NCI-H2171 (cell line): ENCODE data around the gene CDH16.
A peak's percentile ranks its signal among the peaks of the same experiment; 100 is the strongest.

Source experiments
- DNase-seq: peaks from one replicate; lab custom pipeline; 2025; lab: John Stamatoyannopoulos, UW

The CDH16 gene

DNA sequence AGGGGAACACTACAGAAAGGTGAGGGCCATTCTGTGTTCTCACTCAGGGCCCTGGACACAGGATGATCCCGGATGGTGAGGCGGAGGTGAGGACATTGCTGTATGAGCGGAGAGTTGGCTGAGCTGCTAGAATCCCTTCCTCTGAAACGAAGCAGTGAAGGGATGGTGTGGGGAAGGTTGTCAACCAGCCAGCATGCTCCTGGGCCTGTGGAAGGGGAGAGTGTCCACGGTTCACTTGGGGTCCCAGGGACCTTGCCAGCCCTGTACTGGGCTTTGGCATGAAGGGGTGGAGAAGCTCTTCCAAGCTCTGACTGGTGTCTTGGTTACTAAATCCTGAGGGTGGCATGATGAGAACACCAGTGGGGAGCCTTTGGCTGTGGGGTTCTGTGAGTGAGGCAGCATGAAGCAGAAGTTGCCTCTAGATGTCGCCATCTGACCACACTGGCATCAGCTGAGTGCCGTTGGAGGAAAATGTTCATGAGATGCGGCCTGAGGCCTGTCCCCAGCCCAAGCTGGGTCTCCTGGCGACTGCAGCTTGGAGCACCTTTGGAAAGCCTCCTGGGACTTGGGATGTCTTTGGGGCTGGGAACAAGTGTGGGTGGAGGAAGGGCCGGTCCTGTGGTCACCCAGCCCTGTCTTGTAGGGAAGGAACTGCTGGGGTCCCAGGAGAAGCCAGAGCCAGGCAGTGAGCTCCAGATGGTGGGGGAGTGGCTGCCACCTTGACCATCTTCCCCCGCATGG lies 23.6 kb downstream of the CDH16 start:
- DNase-seq, result peak; percentile 59

DNA sequence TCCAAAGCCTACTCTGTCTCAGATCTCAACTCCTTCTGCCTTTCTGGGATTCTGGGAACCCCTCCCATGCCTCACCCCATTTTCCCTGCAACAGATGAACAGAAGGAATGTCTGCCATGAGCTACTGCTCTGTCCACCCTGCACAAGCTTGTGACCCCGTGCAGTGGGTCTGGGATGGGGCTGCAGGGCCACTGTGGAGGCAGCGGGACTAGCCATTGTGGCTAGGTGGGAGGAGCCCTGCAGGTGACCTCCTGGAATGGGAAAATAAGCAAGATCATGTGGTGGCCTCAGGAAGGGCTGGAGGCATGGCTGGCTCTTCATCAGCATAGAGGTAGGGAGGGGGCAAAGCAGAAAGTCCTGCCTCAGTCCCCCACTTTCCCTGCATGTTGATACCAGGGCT lies 24.6 kb downstream of the CDH16 start:
- no peak for DNase-seq

DNA sequence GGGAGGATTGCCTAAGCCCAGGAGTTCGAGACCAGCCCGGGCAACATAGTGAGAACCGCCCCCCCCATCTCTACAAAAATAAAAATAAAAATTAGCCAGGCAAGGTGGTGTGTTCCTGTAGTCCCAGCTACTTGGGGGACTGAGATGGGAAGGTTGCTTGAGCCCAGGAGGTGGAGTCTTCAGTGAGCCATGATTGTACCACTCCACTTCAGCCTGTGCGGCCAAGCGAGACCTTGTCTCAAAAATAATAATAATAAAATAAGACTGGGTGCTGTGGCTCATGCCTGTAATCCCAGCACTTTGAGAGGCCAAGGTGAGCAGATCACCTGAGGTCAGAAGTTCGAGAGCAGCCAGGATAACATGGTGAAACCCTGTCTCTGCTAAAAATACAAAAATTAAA lies 26.9 kb downstream of the CDH16 start:
- no peak for DNase-seq

DNA sequence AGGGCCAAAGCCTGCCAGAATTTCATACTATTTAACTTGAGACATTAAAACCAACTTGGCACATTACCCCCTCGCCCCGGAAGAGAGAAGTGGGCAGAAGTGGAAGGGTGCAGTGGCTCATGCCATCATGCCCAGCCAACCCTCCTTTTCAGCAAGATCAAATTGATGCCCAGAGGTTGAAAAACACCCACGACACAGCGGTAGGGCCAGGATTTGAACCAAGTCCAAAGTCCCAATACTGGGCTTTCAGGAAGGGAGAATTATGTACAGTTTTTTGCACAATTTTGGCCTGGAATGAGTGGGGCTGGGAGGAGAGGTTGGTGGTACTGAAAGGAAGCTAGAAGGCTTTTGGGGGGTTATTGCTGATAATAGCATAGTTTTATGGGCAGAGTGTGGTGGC lies 27.3 kb downstream of the CDH16 start:
- DNase-seq, result no peak

DNA sequence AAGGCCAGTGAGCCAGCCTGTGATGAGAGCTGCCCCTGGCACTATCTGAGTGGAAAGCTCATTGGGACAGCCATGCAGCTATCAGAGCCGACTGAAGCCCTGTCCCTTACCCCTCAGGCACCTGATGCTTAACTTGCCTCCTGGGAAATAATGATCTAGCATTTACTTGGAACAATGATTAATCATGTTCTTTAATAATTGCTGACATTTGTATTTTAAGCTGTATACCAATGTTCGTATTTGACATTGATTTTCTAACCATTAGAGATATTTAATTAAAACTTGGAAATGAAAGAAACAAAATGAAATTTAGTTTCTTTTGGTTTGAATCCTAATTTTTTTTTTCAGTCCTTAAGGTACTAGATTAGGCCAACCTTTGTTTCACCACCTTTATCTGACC lies 27.9 kb downstream of the CDH16 start:
- no peak for DNase-seq

DNA sequence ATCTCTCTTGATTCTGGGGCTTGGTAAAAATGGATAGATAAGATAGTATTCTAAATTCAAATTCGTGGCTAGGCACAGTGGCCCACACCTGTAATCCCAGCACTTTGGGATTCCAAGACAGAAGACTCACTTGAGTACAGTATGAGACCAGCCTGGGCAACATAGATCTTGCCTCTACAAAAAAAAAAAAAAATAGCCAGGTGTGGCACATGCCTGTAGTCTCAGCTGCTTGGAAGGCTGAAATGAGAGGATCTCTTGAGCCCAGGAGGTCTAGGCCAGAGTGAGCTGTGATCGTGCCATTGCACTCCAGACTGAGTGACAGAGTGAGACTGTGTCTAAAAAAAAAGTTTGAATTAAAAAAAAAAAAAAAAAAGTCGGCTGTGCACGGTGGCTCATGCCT lies 29.1 kb downstream of the CDH16 start:
- no peak for DNase-seq

DNA sequence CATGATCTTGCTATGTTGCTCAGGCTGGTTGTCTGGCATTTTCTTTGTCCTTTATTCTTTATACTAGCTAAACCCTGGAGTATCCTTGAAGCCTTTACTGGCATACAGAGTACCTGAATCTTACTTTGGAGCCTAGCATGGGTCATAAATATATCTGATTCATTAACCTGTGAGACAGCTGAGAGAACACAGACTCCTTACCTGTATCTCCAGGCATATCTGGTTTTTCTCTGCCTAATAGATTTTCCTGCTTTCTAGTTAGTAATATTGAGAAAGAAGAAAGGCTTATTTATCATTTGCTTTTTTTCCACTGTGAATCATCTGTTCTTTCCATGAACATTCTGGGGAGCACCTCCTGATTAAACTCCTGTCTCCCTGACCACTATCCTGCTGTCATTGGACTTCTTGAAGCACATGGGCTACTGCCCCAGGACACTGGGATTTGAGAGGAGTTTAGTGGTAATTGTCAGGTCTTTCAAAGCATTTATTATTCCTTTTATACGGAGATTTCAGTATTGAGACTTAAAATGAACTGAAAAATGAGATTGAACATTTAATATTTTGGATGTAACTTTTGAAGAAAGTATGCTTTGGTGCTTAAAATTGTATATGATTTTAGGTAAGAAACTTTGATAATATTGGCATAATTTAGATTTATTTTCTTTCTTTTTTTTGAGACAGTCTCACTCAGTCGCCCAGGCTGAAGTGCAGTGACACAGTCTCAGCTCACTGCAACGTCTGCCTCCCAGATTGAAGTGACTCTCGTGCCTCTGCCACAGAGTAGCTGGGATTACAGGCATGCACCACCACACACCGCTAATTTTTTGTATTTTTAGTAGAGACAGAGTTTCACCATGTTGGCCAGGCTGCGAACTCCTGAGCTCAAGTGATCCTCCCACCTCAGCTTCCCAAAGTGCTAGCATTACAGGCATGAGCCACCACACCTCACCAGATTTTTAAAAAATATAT lies 29.8 kb downstream of the CDH16 start:
- no peak for DNase-seq

DNA sequence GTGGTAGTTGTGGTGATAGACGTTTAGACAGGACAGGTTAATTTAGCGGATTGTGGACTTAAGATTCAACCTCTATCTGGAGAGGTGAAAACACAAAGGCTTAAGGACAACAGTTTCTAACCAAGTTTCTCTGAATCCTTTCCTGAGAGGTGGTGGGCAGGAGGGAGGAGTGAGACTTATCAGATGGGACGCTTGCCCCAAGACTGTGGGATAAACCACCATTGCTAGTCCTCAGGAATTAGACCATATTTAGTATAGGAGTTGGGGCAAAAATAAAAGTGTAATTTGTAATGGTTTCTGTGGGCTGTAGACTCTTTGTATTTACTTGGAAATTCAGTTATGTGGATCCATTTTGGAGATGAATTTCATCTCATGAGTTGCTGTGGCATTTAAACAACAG lies 31.8 kb downstream of the CDH16 start:
- no peak for DNase-seq

DNA sequence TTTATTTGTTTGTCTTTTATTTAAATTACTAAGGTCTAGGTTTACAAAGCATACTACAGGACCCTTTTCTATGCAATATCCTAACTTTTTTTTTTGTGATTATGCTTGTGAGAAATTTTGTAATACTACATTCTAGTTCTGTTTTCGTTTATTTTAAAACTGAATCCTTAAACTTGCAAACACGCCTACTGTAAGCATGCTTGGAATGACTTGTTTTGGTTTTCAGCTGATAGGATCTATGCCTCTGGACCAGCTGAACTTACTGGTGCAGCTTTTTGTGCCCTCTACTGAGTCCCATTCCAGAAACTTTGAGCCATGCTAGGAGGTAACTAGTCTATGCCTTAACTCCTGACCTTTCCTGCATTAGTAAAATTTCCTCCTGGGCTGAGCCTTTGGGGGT lies 32.4 kb downstream of the CDH16 start:
- DNase-seq, result no peak

DNA sequence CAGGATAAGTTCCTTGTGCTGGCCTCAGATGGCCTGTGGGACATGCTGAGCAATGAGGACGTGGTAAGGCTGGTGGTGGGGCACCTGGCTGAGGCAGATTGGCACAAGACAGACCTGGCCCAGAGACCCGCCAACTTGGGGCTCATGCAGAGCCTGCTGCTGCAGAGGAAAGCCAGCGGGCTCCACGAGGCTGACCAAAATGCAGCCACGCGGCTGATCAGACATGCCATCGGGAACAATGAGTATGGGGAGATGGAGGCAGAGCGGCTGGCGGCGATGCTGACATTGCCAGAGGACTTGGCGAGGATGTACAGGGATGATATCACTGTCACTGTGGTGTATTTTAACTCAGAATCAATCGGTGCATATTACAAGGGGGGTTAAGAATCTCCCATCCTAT lies 33.2 kb downstream of the CDH16 start:
- no peak for DNase-seq

DNA sequence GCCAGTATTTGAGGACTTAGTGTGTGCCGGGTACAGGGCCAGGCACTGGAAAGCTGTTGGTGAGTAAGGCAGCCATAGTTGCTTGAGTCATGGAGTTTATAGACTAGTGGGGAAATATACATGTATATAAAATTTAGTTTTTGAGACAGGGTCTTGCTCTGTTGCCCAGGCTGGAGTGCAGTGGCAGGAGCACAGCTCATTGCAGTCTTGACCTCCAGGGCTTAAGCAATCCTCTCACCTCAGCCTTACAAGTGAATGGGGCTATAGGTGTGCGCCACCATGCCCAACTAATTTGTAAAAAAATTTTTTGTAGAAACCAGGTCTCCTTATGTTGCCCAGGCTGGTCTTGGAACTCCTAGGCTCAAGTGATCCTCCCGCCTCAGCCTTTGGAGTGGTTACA lies 36.0 kb downstream of the CDH16 start:
- no peak for DNase-seq

DNA sequence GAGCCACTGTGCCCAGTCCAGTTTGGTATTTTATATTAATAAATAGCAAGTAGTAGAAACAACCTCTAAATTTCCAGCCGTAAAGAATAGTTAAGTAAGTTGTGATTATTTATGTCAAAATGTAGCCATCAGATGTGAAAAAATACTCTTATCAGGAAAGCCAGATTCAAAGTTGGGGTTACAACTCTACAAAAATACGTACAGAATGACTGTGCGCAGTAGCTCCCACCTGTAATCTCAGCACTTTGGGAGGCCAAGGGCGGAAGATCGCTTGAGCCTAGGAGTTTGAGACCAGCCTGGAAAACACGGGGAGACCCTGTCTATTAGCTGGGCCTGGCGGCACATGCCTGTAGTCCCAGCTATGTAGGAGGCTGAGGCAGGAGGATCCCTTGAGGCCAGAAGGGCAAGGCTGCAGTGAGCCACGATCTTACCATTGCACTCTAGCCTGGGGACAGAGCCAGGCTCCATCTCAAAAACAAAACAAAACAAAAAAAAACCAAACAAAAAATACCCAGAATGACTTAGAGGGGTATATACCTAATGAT lies 36.6 kb downstream of the CDH16 start:
- DNase-seq, result no peak

DNA sequence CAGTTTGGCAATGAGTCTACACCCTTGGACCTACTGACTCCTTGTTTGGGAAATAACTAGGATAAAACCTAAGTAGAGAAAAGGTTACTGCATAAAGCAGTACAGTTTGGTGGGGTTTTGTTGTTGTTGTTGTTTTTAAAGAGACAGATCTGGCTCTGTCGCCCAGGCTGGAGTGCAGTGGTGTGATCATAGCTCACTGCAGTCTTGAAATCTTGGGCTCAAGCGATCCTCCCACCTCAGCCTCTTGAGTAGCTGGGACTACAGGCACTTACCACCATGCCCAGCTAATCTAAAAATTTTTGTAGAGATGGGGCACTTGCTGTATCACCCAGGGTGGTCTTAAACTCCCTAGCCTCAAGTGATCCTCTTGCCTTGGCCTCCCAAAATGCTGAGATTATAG lies 37.1 kb downstream of the CDH16 start:
- no peak for DNase-seq

DNA sequence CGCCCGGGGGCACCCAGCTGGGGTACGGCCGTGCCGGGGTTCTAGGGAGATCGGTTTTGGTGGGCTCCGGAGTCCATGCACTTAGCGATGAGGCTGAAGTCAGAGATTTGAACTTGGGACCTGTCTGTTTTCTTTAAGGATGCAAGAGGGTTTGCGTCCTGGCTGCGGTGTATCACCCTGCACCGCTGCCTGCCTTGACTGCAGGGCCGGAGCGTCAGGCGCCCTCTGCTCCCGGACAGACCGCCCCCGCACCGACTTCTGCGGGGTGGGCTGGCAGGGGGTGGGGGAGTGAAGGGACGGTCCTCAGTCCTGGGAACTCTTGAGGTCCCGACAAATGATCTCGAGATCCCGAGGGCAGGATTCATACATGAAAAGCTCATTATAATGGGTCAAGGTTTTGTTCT lies 37.7 kb downstream of the CDH16 start:
- no peak for DNase-seq

DNA sequence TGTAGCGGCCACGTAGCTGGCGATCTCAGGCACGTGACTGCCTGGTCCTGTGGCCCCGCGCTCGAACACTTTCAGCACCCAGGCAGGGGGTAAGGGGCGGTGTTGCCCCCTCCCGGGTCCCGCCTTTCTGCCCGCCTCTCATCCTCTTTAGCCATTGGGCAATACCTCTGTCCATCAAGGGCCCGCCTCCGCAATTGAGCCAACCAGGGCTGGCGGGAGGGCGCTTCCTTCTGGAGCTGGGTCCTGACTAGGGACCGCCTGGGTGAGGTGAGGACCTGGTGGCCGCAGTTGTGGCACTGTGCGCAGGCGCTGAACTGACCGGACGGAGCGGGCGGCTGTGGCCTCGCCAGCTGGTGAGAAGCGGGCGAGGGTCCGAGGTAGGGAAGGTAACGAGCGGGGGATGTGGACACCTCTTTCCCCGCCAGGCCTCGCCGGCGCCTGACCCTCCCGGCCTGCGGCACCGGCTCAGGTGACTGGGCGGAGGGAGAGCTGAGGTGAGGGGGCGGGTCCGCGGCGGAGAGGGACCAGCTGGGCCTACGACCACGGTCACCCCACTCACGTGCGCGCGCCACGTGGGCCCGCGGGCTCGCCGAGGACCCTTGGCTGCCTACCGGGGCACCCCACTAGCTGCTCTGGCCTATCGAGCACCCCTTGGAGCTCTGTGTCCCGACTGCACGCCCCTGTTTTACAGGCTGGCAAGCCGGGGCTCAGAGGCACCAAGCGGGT lies 38.2 kb downstream of the CDH16 start, which contains the start of gene PDP2:
Gene PDP2, plus strand, starts transcription at position 228 of the 726 bp plus-strand sequence. CDS start 3,770 bp downstream, outside the sequence.
- peak; percentile 92 for DNase-seq

DNA sequence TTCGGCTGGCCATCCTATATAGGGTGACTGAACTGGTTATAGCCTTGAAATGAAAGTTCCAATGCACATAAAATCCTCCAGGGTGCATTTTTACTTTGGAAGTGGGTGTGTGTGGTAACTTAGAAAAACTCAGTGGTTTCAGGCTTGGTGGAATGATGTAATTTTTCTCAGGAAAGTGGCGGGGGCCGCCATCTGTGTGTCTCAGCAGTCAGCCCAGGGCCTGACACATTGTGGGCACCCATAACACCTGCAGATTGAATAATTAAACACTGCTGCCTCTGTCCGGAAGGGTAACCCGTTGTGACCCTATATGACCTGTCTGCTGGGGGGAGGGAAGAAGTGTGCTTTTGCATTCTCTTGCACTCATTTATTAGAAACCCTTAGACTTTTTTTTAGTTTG lies 40.6 kb downstream of the CDH16 start:
- no peak for DNase-seq

DNA sequence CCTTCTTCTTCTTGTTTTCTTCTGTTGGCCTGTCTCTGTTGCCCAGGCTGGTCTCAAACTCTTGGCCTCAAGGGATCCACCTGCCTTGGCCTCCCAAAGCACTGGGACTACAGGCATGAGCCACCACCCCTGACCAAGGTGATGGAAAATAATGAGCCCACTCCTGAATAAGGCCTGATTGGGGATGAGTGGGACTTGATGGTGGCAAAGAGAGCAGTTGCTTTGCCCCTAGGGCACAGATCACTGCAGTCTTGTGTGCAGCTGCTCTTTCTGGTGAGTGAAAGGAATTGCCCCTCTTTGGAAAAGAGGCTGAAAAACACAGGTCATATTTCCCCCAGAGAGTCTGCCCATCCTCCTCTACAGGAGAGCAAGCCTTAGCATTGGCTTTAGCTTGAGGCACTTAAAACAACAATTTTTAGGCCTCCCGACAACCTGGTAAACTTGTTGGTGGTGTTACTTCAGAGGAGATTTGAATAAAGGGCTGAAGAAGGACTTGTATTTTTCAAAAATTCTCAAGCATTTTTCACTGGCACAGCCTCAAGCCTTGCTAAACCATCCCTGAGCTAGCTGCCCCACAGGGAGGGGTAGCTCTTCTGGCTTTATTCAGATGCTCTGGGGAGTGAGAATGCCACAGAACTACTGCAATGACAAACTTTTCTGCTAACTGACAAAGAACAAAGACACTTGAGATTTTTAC lies 44.5 kb downstream of the CDH16 start:
- DNase-seq, result no peak

DNA sequence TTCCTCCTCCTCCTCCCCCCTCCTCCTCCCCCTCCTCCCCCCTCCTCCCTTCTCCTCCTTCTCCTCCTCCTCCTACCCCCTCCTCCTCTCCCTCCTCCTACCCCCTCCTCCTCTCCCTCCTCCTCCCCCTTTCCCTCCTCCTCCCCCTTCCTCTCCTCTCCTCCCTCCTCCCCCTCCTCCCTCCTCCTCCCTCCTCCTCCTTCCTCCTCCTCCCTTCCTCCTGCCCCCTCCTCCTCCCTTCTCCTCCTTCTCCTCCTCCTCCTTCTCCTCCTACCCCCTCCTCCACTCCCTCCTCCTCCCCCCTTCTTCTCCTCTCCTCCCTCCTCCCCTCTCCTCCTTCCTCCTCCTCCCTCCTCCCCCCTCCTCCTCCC lies 45.0 kb downstream of the CDH16 start:
- no peak for DNase-seq

DNA sequence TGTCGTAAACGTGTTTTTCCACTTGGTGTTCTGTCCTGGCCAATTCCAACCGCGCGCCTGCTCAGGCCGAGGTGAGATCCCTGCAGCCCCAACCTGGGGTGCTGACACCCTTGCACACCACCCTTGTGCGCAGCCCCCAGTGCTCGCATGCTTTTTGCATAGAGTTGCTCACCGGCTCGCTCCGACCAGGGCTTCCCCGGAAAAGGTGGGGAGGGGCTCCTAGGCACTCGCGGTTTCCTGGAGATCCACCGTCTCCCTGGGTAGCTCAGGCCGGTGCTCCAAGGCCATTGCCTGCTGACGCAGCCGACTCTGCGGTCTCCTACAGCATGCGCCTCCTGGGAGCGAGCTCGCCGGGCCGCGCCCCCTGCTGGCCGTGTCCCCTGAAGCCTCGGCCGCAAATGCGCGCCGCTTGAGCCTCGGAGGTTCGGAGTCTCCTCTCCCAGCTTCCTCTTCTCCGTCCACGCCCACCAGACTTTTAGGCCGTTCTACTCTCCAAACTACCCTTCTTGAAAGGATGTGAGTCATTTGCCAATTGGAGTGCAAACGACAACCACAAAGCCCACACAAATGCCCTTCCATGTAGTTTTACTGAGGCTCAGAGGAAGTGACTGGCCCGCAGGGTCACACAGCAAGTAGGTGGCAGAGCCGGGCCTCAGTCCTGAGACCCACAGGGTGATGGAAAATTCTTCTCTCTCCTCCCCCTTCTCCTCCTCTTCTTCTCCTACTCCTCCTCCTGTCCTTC lies 45.6 kb downstream of the CDH16 start:
- peak; percentile 79 for DNase-seq

DNA sequence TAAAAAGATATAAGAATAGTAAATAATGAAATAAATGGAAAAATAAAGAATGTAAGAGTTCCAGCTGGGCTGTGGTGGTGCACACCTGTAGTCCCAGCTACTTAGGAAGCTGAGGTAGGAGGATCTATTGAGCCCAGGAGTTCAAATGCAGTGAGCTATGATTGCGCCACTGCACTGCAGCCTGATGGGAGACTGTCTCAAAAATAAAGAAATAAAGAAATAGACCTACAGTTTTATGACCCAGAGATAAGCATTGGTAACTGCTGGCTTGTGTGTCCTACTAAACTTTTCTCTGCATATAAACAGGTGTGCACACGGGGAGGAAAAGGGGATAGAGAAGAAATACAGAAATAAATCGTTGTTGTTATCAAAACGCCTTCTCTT lies 46.1 kb downstream of the CDH16 start:
- no peak for DNase-seq

DNA sequence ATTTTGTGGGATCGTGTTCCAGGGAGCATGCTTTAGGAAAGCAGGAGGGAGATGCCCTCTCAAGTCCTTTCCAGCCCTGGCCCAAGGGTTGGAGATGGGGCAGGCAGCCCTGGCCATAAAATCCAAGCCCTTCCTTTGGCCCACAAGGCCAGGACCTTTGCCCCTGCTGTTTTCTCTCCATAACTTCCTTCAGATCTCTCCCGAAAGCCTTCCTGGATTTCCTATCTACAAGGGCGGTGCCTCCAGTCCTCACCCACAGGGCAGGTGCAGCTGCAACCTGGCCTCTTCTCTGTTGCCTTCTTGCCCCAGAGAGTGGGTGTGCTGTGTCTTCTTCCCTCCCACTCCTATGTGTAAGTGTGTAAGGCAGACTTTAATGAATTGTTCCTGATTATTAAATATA lies 46.8 kb downstream of the CDH16 start:
- DNase-seq, result no peak
